GM19455 (cell line): Measurements from ENCODE around the gene NHEJ1.

Experiments used
- ATAC-seq: cut with Tn5 transposase; IDR thresholded peaks from one replicate; pipeline ENCODE4 v1.9.1; 2021; ENCODE audit not compliant: unreplicated experiment

NHEJ1 gene

DNA sequence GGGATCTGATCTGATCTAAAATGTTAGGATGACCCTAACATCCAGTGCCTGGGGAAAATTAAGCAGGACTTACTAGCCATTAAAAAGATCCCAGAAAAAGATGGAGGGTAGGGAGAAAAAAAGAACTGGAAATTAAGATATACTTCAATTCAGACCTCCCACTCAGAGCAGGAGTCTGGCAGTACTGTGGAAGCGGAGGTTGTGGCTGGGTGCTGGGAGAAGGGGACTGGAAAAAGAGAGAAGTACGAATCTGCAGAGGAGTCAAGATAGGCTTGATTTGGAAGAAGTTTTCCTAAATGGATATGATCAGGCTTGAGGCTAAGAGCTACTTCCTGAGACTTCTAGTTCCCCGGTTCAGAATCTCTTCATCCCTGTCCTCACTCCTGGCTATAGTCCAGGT, 66.4 kb downstream of the NHEJ1 start:
- ATAC-seq: no peak

DNA sequence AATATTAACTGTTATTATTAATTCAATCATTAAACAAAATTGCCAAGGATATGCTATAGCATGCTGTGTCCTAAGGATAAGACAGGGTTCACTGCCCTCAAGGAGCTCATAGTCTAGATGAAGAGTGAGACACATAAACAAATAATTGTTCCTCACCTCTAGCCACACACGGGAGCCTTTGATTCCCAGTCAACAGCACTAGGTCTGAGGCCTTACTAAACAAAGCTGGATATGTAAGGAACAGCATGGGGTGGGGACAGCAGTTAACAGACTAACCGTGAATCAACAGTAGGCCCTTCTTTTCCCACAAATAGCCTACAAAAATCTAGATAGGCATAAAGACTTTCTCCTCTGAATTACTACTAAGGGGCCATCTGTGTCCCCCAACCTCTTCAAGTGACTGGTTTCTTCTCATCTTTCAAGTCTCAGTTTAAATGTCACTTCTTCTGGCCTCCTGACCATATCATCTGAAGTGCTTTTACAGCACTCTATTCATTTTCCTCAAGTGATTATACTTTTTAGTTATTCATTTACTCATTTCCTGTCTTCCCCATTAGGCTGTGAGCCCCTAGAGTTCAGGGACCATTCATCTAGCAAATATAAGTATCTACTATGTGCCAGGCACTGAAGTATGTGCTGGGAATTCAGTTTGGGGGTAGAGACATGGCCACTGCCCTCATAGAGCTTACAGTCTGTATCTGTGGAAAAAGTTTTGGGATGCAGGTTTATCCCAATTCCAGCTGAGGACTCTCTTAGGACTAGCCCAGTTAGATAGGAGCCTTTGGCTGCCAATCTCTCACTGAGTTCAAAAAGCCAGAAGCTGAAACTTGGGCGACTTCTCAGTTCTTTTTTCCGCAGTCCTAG, 69.9 kb downstream of the NHEJ1 start:
- ATAC-seq: no peak

DNA sequence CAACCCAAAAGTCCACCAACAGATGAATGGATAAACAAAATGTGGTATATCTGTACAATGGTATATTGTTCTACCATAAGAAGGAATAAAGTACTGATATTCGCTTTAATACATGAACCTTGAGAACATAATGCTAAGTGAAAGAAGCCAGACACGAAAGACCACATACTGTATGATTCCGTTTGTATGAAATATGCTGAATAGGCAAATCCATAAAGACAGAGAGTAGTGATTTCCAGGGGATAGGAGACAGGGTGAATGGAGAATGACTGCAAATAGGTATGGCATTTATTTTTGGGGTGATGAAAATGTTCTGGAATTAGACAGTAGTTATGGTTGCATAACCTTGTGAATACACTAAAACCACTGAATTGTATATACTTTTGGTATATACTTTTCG, 71.3 kb downstream of the NHEJ1 start:
- no peak for ATAC-seq

DNA sequence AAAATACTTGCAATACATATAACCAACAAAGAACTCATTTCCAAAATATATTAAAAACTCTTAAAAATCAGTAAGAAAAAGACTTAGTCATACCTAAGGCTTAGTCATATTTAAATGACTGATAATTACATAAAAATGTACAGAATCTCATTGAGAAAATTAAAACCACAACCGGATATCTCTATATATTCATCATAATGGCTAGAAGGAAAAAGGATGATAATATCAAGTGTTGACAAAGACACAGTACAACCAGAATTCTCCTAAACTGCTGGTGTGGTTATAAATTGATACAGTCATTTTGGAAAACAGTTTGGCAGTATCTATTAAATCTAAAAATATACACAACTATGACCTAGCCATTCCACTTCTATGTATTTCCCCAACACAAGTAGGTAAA, 72.8 kb downstream of the NHEJ1 start:
- ATAC-seq: no peak

DNA sequence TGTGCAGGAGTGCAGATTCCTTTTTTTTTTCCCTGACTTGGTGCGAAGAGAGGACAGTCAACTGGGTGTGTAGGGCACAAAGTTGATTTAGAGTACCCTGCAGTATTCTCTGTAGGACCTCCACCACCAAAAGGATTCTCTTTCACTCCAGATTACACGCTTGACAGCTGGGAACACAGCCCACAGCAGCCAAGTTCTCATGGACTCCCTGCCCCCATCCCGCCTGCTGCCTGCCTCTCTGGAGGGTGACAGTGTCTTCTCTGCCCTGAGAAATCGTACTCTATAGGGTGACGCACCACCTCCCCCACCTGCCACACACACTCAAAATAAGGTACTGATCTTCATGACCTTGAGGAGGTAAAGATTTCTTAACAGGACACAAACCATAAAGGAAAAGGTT, 73.3 kb downstream of the NHEJ1 start:
- ATAC-seq: no peak

DNA sequence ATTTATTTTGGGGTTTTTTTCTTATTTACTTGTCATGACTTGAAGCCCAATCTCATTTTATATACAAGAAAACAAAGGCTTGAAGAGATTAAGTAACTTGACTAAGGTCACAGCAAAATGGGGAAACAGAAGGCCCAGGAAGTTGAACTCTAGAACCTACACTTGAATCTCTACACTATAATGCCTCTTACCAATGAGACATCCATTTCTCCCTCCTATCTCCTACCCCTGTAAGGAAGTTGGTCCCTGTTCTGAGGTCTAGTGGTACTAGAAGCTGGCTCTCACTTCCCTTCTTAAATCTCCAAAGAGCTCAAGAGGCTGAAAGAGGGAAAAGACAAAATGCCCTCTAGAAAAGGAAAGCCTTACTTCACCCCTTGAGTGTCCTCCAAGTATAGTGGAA, 74.4 kb downstream of the NHEJ1 start:
- no peak for ATAC-seq

DNA sequence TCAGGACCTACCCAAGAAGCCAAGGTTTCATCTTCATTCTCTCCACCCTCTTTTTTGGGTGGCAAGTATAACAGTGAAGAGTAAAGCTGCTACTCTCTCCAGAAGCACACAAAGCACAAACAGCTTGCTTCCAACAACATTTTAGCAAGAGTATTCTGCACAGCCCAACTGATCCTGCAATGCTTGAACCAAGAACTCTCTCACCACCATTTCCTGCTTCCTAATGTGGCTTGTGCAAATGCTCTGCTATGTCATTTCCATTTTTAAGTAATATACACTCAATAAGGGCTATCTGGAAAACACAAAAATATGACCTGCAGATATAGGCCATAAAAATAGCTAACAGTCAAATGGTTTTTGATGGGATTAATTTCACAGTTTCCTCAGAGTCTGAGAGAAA, 75.8 kb downstream of the NHEJ1 start:
- no peak for ATAC-seq

DNA sequence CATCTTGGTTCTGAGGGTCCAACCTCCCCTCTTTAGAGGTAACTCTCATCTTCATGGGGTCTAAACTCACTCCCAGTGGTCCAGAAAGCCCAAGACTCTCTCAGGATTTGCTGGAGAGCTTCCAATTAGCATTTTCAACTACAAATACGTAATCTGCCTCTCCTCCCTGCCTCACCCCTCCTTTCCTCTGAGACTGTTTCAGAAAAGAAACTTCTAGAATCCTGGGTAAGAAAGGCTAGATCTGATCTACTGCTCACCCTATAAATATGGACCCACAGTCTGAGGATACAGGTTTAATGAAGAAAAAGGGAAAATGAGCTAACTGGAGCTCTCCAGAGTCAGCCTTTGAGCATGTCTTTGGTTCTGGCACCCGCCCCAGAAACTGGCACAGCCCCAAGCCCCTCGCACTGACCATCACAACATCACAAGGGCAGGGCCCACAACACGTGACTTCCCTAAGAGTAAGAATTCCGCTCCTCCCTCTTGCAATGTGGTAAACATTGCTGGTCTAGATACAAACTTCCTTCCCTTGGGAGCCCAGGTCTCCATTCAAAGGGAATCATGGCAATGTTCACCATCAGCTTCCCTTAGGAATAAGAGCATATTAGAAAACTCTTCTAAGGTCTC, 78.2 kb downstream of the NHEJ1 start:
- no peak for ATAC-seq

DNA sequence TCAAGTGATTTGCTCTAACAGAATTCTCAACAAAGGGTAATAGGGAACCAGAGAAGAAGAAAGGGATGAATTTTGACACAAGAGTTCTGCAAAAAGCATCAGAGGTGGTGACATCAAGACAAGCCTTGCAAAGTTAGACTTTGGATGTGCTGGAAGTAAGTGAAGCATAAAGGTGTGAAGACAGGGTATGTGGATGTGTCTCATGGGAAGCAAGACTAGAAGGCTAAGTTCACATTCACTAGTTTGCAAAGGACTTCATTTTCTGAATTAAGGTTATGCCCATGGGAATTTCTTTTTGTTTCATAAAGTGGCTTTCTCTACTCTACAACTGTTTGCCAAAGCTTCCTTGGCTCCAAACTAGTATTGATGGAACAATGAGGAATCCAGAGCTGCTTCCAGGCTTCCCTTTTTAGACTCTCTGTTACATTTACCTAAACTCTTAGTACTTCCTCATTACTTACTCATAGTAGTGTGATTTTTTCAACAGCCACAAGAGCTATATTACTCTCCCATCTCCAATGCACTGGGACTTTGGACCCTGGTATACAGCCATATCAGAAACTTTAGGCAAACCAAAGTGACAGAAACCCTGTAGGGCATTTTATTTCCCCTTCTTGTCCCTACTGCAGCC, 78.8 kb downstream of the NHEJ1 start:
- no peak for ATAC-seq

DNA sequence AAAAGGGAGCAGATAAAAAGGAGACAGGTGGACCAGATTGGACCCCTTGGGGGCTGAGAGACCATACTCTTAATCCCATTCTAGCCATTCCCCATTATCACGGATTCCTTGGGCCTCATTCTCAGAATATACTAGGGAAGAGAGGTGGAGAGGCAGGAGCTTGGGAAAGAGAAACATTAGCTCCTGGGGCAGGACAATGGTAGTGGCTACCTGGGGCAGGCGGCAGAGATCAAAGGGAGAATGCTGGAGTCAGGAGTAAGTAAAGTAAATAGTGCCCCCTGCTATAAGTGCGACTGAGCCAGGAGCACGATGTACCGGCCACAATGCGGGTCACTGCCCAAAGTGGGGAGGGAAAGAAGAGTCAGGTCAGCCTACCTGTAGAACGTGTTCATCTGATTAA, 79.5 kb downstream of the NHEJ1 start:
- ATAC-seq: no peak

DNA sequence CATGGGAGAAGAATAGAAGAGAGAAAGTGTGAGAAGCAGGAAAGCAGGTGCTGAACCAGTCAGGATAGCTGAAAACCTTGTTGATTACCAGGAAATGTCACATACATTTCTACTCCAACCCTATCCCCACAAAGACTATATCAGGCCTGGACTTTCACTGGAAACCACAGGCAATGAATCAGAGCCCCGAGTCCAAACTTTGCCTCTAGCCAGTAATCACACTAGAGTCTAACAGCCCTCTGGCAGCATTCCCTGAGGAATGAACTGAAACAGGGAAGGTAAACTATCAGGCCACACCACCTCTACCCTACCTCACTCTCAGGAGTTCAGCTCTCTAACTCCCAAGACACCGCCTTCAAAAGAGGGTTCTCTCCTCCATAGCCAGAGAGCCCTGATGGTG, 81.2 kb downstream of the NHEJ1 start:
- ATAC-seq: no peak

DNA sequence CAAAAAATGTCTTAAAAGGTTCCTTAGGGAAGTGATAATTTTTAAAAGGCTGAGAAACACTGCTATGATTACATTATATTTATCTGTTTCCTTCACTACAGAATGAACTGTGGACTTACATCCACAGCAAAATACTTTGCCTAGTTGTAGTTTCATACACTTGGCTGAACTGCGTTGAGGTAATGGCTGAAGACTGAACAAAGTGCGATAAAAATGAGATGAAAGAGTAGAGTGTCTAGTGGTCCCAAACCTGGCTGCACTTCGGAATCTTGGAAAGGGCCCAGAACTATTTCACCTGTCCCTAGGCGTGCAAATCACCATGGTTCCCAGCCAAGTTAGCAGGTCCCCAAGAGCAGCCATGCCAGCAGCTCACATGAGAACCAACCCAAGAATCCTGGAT, 81.7 kb downstream of the NHEJ1 start:
- ATAC-seq: no peak

DNA sequence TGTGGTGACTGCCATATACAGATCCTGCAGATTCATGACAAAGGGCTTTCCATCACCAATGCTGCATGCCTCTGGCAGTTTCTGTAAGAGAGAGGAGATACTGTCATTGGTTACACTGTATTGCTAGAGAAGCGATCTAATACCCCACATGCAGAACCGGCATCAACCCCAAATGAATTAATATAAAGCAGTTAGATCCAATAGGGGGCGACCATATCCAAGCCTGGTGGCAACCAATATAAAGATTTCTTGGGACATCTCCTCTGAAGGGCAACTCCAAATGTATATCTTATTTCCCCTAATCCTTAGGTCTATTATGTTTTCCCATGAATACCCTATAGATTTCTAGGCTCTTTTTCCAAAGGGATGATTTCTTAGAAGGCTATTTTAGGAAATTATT, 82.5 kb downstream of the NHEJ1 start:
- ATAC-seq: no peak

DNA sequence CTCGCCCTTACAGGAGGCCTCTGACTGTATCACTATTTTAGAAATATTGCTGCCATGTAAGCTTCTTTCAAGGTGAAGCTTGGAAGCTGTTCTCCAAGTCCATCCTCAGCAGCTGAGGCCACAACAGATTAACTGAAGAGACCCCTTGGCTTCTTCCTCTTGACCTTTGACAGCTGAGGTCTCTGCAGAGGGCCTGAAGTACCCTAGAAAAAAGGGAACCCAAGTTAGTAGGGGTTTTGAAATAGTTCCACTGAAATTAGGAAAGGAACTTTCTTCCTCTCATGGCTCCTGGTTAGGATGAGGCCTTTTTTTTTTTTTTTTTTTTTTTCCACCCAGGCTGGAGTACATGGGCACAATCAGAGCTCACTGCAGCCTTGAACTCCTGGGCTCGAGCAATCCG, 84.4 kb downstream of the NHEJ1 start:
- ATAC-seq: no peak

DNA sequence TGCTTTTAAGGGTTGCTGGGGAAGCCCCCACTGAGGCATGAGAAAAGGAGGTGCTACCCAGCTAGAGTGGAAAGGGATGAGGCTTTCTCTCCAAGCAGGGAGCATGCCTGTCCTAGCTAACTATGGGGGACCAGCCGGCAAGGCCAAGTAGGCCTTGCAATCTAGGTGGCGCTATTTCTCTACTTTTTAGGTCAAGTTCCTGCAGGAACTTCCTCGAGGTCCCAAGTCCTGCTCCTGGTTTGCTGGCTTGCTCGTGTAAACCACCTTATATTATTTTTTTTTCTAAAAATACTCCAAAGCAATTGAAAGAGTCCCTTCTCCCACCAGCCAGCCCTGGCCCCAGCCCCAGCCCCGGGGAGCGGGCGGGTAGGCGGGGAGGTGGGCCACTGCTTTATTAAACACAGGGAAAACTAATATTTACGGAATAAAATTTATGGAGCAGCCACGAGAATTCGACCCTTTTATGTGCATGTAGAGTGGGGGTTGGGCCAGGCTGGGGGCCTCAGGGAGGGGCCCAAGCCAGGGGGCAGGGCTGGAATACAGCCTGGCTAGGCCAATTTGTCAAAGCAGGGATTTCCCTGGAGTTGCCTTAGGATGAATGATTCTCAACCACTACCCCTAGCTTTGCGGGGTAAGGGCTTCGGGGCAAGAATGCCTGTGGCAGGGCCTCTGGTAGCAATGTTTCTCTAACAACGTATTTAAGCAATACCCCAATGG, 87.0 kb downstream of the NHEJ1 start:
- ATAC-seq: no peak

DNA sequence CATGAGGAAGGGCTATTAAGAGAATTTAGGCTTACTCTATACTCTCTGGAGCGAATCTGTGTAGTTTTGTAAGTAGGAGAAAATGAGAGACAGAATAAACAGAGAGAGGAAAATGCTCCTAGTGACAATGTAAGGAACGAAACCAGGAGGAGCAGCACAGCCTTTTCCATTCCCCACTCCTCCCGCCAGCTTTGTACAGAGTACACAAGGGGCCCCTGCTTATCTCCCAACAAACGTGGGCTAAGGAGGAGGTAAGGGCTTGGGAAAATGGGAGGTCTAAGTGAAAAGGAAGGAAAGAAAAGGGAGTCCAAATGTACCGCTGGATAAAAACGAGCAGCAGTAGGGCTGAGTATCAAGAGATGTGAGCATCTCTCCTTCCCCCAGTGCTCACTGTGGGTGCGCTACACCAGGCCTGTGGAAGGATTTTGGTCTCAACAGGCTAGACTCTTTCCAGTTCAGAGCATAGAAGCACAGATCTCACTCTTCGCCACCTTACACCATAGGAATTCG, 87.8 kb downstream of the NHEJ1 start:
- no peak for ATAC-seq

DNA sequence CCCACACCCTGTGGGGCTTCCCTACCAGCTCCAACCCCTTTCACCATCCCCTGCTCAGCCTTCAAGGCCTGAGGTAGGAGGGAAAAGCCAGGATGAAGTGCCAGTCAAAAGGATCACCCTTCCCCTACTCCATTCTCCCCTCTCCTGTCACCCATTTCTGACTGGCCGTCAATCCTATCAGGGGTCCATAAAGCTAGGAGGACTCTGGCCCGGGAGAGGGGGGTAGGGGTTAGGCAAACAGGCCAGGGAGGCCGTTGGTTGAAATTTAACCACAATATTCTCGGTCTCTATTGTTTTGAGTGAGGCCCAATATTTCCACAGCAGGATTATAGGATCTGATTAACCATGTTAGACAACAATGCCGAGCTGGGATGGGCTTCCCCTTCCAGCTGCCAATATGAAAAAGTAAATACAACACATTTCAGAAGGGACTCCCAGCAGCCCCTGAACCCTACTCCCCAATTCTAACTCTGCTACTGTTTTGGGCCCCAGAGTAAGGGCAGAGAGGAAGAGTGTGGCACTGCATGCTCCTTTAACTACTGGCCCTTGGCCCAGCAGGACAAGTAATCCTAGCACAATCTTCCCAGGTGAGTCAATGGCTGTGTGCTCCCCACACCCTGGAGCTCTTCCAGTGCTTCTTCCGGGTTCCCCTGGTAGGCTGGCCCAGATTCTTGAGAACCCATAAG, 89.3 kb downstream of the NHEJ1 start:
- no peak for ATAC-seq

DNA sequence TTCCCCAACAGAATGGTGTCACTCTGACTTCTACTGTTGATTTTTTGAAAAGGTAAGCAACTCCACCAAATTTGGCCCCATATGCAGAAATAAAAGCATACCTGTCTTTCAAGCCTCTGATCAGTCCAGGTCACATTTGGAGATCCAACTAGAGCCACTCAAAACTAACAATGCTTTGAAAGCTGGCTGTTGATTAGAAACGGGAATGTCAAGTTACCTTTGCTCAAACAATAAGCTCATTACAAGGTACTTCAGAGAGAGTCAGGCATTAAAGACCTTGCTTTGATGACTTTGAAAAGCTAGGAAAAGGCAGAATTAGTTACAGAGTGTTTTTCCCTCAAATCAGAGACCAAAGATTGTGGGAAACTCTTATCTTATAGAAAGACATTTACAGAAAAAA, 95.1 kb downstream of the NHEJ1 start:
- ATAC-seq: no peak

DNA sequence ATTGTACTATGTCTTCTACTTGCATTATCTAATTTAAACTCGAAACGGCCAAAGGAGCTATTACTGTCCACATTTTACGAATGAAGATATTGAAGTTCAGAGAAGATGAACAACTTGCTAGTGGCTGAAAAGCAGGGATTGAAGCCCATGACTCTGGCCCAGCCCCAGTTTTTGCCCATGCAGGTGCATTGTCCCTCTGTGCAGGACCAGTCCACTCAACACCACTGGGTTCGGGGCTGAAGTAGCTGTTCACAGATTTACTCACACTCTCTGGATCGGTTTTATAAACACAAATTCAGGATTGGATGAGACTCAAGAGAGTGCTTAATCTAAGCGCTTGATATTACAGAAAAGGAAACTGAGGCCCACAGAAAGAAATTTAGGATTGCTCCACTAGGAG, 98.5 kb downstream of the NHEJ1 start:
- no peak for ATAC-seq

DNA sequence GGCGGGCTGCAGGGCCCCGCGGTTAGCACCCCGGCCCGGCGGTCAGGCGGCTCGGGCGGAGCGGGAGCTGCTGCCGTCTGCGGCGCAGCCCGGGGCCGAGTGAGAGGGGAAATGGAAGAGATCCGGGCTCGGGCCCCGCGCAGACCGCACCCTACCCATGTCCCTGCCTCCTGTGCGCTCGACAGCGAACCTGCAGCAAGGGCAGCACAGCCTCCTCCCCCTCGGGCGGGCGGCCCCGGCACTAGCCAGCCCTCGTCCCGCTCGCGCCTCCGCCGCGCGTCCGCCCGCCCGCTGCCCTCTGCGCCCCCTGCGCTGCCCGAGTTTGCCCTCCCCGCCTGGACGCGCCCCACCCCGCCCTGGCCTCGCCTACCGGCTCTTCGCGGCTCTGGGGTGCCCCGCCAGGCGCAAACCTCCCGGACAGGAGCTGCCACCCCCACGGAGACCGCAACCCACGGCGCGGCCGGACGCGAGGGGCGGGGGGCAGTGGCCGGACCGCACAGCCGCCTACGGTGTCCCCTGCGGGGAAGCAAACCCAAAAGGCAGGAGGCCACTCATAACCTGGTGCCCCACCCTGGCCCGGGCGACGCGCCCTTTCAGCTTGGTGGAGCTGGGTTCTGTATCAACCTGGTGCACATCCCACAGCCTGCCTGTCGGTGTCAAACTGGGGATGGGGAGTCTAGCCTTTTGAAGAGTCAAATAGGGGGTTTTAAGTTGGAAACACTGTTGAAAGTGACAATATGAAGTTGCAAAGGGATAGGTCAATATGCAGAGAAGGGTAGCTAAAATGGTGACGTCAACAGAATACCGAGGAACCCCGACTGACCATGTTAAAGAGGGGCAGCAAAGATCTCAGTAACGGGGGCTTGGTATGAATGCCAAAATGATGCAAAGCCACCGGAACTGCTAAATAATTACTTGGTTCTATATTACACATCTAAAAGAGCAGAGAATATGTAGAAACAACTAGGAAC, 99.5 kb downstream of the NHEJ1 start, which contains the start of gene IHH:
Gene IHH, minus strand, starts transcription at position 101 of the 971 bp plus-strand sequence. CDS start 454 bp downstream, outside the sequence.
- no peak for ATAC-seq
